Duodenal mucosa (tissue), 2 donors: ENCODE results near the gene OR2T2.
"Not testable (repeated sequence)": the region's sequence is repeated elsewhere in the genome, so short reads cannot be mapped to it uniquely, and the experiment has no call there.

Experiments
- H3K27ac ChIP-seq: one replicate; pipeline ENCODE4 v1.7.0; 2013; ENCODE audit warnings: low read depth, low read length
- H3K27me3 ChIP-seq, 2 donors: one replicate each; pipeline ENCODE4 v1.7.0; 2013; ENCODE audit warnings: low read length in 2 of 2, control low read depth in 1 of 2; ENCODE audit not compliant: insufficient read depth in 2 of 2, control insufficient read depth in 1 of 2
- H3K36me3 ChIP-seq, 2 donors: one replicate each; pipeline ENCODE4 v1.7.0; 2013; ENCODE audit warnings: low read length in 2 of 2, control low read depth in 1 of 2; ENCODE audit not compliant: insufficient read depth in 2 of 2, control insufficient read depth in 1 of 2
- H3K4me1 ChIP-seq, 2 donors: one replicate each; pipeline ENCODE4 v1.7.0; 2013; ENCODE audit warnings: low read length in 2 of 2, control low read depth in 1 of 2; ENCODE audit not compliant: insufficient read depth in 2 of 2, control insufficient read depth in 1 of 2
- H3K4me3 ChIP-seq, 2 donors: one replicate each; pipeline ENCODE4 v1.7.0; 2013; ENCODE audit warnings: low read length in 2 of 2, low read depth in 1 of 2
- H3K9ac ChIP-seq, 2 donors: one replicate each; pipeline ENCODE4 v1.7.0; 2013; ENCODE audit warnings: low read length in 2 of 2, low read depth in 1 of 2
- H3K9me3 ChIP-seq, 2 donors: one replicate each; pipeline ENCODE4 v1.7.0; 2013; ENCODE audit warnings: low read length in 2 of 2, control low read depth in 1 of 2; ENCODE audit not compliant: control insufficient read depth in 1 of 2

OR2T2 gene

GRCh38 chr1:248445399-248445798 lies at the start of gene OR2T2:
Gene OR2T2, plus strand, starts transcription at chr1:248445637. Its CDS starts 7,161 bp downstream, at chr1:248452798.
- not testable (repeated sequence) for H3K9ac ChIP-seq, H3K27ac ChIP-seq, H3K36me3 ChIP-seq, H3K4me3 ChIP-seq, H3K4me1 ChIP-seq, H3K27me3 ChIP-seq, H3K9me3 ChIP-seq

GRCh38 chr1:248402748-248403147 lies 42.7 kb upstream of the OR2T2 start, which contains the start of gene OR2T1:
Gene OR2T1, plus strand, starts transcription at chr1:248403048. Its CDS starts 3,100 bp downstream, at chr1:248406148.
- no peaks in the 10 kb centered on the region for H3K4me1 ChIP-seq
- H3K36me3 ChIP-seq: no peaks in the 10 kb centered on the region
- no peak within 1 kb of the TSS for H3K9ac ChIP-seq
- H3K27me3 ChIP-seq: no peaks in the 10 kb centered on the region
- H3K9me3 ChIP-seq: peaks cover 4 to 15% of the 10 kb centered on the region in 2 donors
- H3K27ac ChIP-seq: no peak within 1 kb of the TSS
- no peak within 1 kb of the TSS for H3K4me3 ChIP-seq

- peaks cover 4 to 15% of the 10 kb centered on the region in 2 donors for H3K9me3 ChIP-seq
- H3K4me1 ChIP-seq: no peaks in the 10 kb centered on the region
Observed at GRCh38 chr1:248404024-248404423, 41.4 kb upstream of the OR2T2 start.

GRCh38 chr1:248406721-248407692 lies 38.4 kb upstream of the OR2T2 start:
- Histone ChIP-seq H3K27me3 (no peaks in the 10 kb centered on the region), H3K27ac (no peak overlapping the region), H3K4me1 (no peaks in the 10 kb centered on the region), H3K9ac (no peak overlapping the region), H3K4me3 (no peak overlapping the region), H3K36me3 (no peaks in the 10 kb centered on the region), H3K9me3 (peaks cover 4 to 22% of the 10 kb centered on the region in 2 donors)

More at GRCh38 chr1:248404024-248404423, 41.4 kb upstream of the OR2T2 start:
- H3K27ac ChIP-seq: no peak overlapping the region
- no peaks in the 10 kb centered on the region for H3K27me3 ChIP-seq
- H3K9ac ChIP-seq: no peak overlapping the region
- no peak overlapping the region for H3K4me3 ChIP-seq
- H3K36me3 ChIP-seq: no peaks in the 10 kb centered on the region

- Histone ChIP-seq H3K9me3 (peaks cover 5 to 15% of the 10 kb centered on the region in 2 donors), H3K9ac (no peak overlapping the region), H3K4me1 (no peaks in the 10 kb centered on the region), H3K36me3 (no peaks in the 10 kb centered on the region), H3K27ac (no peak overlapping the region), H3K4me3 (no peak overlapping the region), H3K27me3 (no peaks in the 10 kb centered on the region)
Observed at GRCh38 chr1:248416226-248416625, 29.2 kb upstream of the OR2T2 start.

GRCh38 chr1:248417854-248418253 lies 27.6 kb upstream of the OR2T2 start:
- no peaks in the 10 kb centered on the region for H3K27me3 ChIP-seq
- no peaks in the 10 kb centered on the region for H3K36me3 ChIP-seq
- H3K4me3 ChIP-seq: no peak overlapping the region
- no peaks in the 10 kb centered on the region for H3K4me1 ChIP-seq
- no peak overlapping the region for H3K27ac ChIP-seq
- no peak overlapping the region for H3K9ac ChIP-seq
- peaks cover 7 to 15% of the 10 kb centered on the region in 2 donors for H3K9me3 ChIP-seq

- H3K4me3 ChIP-seq: no peak overlapping the region
- no peaks in the 10 kb centered on the region for H3K36me3 ChIP-seq
Observed at GRCh38 chr1:248421384-248421783, 24.1 kb upstream of the OR2T2 start.

GRCh38 chr1:248427526-248428191 lies 17.8 kb upstream of the OR2T2 start:
- not testable (repeated sequence) for H3K4me3 ChIP-seq, H3K36me3 ChIP-seq, H3K27me3 ChIP-seq, H3K27ac ChIP-seq, H3K9ac ChIP-seq, H3K4me1 ChIP-seq, H3K9me3 ChIP-seq

More at GRCh38 chr1:248421384-248421783, 24.1 kb upstream of the OR2T2 start:
- H3K4me1 ChIP-seq: no peaks in the 10 kb centered on the region
- H3K9me3 ChIP-seq: peaks cover 7 to 14% of the 10 kb centered on the region in 2 donors
- no peak overlapping the region for H3K9ac ChIP-seq
- H3K27me3 ChIP-seq: no peaks in the 10 kb centered on the region
- H3K27ac ChIP-seq: no peak overlapping the region

GRCh38 chr1:248428192-248428533 lies 17.3 kb upstream of the OR2T2 start:
- H3K4me3 ChIP-seq, H3K27ac ChIP-seq, H3K36me3 ChIP-seq, H3K4me1 ChIP-seq, H3K9ac ChIP-seq, H3K9me3 ChIP-seq, H3K27me3 ChIP-seq: not testable (repeated sequence)

- not testable (repeated sequence) for H3K9me3 ChIP-seq, H3K9ac ChIP-seq, H3K27ac ChIP-seq
Observed at GRCh38 chr1:248431683-248432082, 13.8 kb upstream of the OR2T2 start.

More at GRCh38 chr1:248431683-248432082, 13.8 kb upstream of the OR2T2 start:
- H3K4me3 ChIP-seq, H3K36me3 ChIP-seq, H3K4me1 ChIP-seq, H3K27me3 ChIP-seq: not testable (repeated sequence)
